ENCODE data around the gene GEMIN4.

The GEMIN4 gene

DNA sequence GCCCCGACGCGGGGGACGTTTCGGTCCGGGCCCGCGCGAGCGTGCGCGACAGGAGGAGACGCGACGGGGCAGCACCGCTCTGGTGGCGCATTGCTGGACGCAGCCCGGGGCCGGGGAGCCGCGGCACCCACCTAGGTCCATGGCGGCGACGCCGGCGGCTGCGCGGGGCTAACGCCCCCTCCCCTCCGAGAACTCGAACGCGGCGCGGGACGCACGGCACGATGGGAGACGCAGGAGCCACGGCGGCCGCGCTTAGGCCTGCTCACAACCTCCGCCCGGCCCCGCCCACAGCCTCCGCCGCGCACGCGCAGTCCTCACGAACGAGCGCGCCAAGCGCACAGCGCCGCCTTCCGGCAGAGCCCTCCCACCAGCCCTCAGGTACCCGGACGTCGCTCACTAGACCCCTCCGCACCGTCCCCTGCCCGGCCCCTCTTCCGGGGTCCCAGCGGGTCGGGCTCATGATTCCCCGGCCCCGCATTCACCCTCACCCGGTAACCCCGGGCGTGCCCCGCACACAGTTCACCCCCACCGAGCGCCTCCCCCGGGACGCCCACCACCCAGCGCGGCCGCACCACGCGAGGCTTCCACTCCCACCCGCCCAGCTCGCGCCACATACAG is at the start of gene GEMIN4:
Gene GEMIN4, minus strand, starts transcription at position 263 of the 618 bp plus-strand sequence. Its CDS starts 122 bp downstream, at position 141.
- peaks cover 18% of the 10 kb centered on the region for H3F3A ChIP-seq (ENCODE audit: control insufficient read depth, insufficient read depth)
- peak within 1 kb of the TSS; percentile 79 for H3K4me3 ChIP-seq (ENCODE audit: low read length)
- H3K4me2 ChIP-seq (ENCODE audit: low read length): peak within 1 kb of the TSS; percentile 72
- no peaks in the 10 kb centered on the region for H3K9me3 ChIP-seq (ENCODE audit: control insufficient read depth, insufficient read depth, low read length)
- no peaks in the 10 kb centered on the region for H3K27me3 ChIP-seq (ENCODE audit: control insufficient read depth, low read length)
- TF ChIP-seq, protein P1, sequence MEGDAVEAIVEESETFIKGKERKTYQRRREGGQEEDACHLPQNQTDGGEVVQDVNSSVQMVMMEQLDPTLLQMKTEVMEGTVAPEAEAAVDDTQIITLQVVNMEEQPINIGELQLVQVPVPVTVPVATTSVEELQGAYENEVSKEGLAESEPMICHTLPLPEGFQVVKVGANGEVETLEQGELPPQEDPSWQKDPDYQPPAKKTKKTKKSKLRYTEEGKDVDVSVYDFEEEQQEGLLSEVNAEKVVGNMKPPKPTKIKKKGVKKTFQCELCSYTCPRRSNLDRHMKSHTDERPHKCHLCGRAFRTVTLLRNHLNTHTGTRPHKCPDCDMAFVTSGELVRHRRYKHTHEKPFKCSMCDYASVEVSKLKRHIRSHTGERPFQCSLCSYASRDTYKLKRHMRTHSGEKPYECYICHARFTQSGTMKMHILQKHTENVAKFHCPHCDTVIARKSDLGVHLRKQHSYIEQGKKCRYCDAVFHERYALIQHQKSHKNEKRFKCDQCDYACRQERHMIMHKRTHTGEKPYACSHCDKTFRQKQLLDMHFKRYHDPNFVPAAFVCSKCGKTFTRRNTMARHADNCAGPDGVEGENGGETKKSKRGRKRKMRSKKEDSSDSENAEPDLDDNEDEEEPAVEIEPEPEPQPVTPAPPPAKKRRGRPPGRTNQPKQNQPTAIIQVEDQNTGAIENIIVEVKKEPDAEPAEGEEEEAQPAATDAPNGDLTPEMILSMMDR (IDR thresholded peaks at IDR 0.05; ENCODE audit: low read depth, low read length, poor library complexity, severe bottlenecking): peak; percentile 81
- TF ChIP-seq EZH2phosphoT487 (IDR thresholded peaks at IDR 0.05; ENCODE audit: borderline replicate concordance, low read length): no peak
- H3K36me3 ChIP-seq (ENCODE audit: control insufficient read depth, low read length): peaks cover 56% of the 10 kb centered on the region
- H3K27ac ChIP-seq (ENCODE audit: low read depth, low read length): peak within 1 kb of the TSS; percentile 73
- H3K9me2 ChIP-seq (replicated peaks; ENCODE audit: control insufficient read depth, low read length): no peaks in the 10 kb centered on the region
- peaks cover 17% of the 10 kb centered on the region for H4K20me1 ChIP-seq (ENCODE audit: control insufficient read depth, insufficient read depth, low read depth, low read length)
- peaks cover 29% of the 10 kb centered on the region for H3K4me1 ChIP-seq (ENCODE audit: control insufficient read depth, low read length)
- peaks cover 48% of the 10 kb centered on the region for H3K79me2 ChIP-seq (ENCODE audit: control insufficient read depth, low read length)

DNA sequence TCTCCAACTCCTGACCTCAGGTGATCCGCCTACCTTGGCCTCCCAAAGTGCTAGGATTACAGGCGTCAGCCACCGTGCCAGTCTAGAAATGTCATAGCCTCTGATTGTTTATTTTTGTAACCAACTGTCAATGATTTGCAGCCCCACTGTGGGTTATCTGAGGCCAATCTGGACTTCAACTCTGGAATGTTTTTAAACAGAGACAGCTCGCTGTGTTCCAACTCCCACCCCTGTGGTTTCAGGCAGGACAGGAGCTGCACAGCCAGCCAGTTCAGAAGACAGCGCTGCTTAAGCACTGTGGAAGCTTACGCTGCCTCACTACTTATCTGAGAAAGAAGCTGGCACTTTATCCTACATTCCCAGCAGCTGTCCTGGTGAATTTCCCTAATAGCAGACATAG is 49.6 kb upstream of the GEMIN4 start:
- Histone ChIP-seq H4K20me1 (ENCODE audit: control insufficient read depth, insufficient read depth, low read depth, low read length) (no peaks in the 10 kb centered on the region), H3K27ac (ENCODE audit: low read depth, low read length) (peak overlapping the region; percentile 79), H3K36me3 (ENCODE audit: control insufficient read depth, low read length) (peaks cover 3% of the 10 kb centered on the region; the same call in 1 of the 2 replicates), H3K4me1 (ENCODE audit: control insufficient read depth, low read length) (peaks cover 31% of the 10 kb centered on the region), H3K27me3 (ENCODE audit: control insufficient read depth, low read length) (no peaks in the 10 kb centered on the region), H3K9me2 (replicated peaks; ENCODE audit: control insufficient read depth, low read length) (no peaks in the 10 kb centered on the region), H3K4me2 (ENCODE audit: low read length) (peak overlapping the region; percentile 69), H3F3A (ENCODE audit: control insufficient read depth, insufficient read depth) (no peaks in the 10 kb centered on the region), H3K79me2 (ENCODE audit: control insufficient read depth, low read length) (peaks cover 22% of the 10 kb centered on the region), H3K4me3 (ENCODE audit: low read length) (peak overlapping the region; percentile 75), H3K9me3 (ENCODE audit: control insufficient read depth, insufficient read depth, low read length) (no peaks in the 10 kb centered on the region)
- TF ChIP-seq EZH2phosphoT487 (IDR thresholded peaks at IDR 0.05; ENCODE audit: borderline replicate concordance, low read length): no peak
- TF ChIP-seq, protein P1 (IDR thresholded peaks at IDR 0.05; ENCODE audit: low read depth, low read length, poor library complexity, severe bottlenecking): no peak

DNA sequence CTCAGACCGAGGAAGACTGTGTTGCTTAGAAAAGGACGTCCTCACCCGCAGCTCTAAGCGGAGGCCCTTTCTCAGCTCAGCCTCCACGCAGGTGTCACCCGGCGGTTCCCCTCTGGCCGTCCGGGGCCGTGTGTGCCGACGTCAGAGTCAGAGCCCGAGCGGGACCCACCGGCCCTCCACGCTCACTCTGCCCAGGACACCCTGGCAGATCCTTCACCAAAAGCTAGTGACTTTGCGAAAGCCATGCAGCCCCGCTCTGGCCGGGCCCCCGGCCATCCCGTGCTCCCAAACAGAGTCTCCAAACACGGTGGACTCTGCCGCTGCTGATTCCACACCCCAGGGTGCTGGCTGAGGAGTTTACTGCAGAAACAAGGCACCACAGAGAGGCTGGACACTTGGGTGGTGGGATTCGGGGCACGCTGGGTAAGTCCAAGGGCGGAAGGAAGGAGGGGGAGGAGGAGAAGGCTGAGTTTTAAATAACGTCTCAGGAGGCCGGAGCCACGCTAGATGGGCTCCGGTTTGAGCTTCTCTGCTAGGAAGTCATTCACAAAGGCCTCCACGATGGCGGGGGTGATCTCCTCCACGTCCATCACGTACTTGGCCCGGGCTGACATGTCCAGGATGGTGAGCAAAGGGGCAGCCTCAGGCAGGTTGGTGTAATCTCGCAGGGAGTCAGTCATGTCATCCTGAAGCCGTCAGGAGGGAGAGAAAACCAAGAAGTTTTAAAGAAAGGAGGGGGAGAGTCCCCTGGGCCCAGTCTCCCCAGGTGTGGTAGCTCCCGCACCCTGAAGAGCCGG is 48.6 kb upstream of the GEMIN4 start:
- peaks cover 3% of the 10 kb centered on the region for H3K36me3 ChIP-seq (ENCODE audit: control insufficient read depth, low read length)
- TF ChIP-seq, protein P1 (IDR thresholded peaks at IDR 0.05; ENCODE audit: low read depth, low read length, poor library complexity, severe bottlenecking): no peak
- TF ChIP-seq EZH2phosphoT487 (IDR thresholded peaks at IDR 0.05; ENCODE audit: borderline replicate concordance, low read length): no peak
- H3K4me1 ChIP-seq (ENCODE audit: control insufficient read depth, low read length): peaks cover 31% of the 10 kb centered on the region
- no peaks in the 10 kb centered on the region for H3K9me3 ChIP-seq (ENCODE audit: control insufficient read depth, insufficient read depth, low read length)
- H3F3A ChIP-seq (ENCODE audit: control insufficient read depth, insufficient read depth): no peaks in the 10 kb centered on the region
- no peaks in the 10 kb centered on the region for H3K9me2 ChIP-seq (replicated peaks; ENCODE audit: control insufficient read depth, low read length)
- H3K4me3 ChIP-seq (ENCODE audit: low read length): peak overlapping the region; percentile 75
- no peaks in the 10 kb centered on the region for H4K20me1 ChIP-seq (ENCODE audit: control insufficient read depth, insufficient read depth, low read depth, low read length)
- H3K27me3 ChIP-seq (ENCODE audit: control insufficient read depth, low read length): no peaks in the 10 kb centered on the region
- peaks cover 22% of the 10 kb centered on the region for H3K79me2 ChIP-seq (ENCODE audit: control insufficient read depth, low read length)
- H3K4me2 ChIP-seq (ENCODE audit: low read length): peak overlapping the region; percentile 69
- peak overlapping the region; percentile 79 for H3K27ac ChIP-seq (ENCODE audit: low read depth, low read length)

Data from DOHH2 (cell line).